H1 (cell line): ENCODE data around the gene TBC1D20. TPM values are rescaled to one million over a fixed set of nuclear protein-coding genes. Genes with fewer than 3 reads are reported as not detected.
A peak's percentile ranks its signal among the peaks of the same experiment; 100 is the strongest.

ENCODE experiments used
- CTCF ChIA-PET: fragments of 300-600 bp; sonication (Branson Sonifier 250); formaldehyde crosslinking; loops from one replicate; lab custom pipeline; 2021; ENCODE audit not compliant: partially characterized antibody; lab: Charles Lee
- POLR2A ChIA-PET: fragments of 300-600 bp; sonication (Branson Sonifier 250); formaldehyde crosslinking; loops from one replicate; lab custom pipeline; 2021; ENCODE audit warnings: inconsistent platforms; ENCODE audit not compliant: partially characterized antibody; lab: Charles Lee
- DNase-seq, 2 experiments: peaks; one replicate each; pipeline versions ENCODE4 v3.0.0 to v3.0.0-alpha.2; 2010 to 2022; ENCODE audit warnings: low spot score in 2 of 2, low read depth in 1 of 2, mixed read lengths in 1 of 2
- FAIRE-seq: peaks from 2 replicates; lab custom pipeline; 2011; peaks lifted over from hg19 to GRCh38; lab: Jason Lieb, UNC
- H2AFZ ChIP-seq: 2 replicates; pipeline ENCODE4 v1.8.1; 2012; ENCODE audit warnings: low read length, inconsistent platforms
- H2AK5ac ChIP-seq: 2 replicates; pipeline ENCODE4 v1.6.1; 2013; ENCODE audit warnings: low read depth, low read length
- H2BK120ac ChIP-seq: replicated peaks from 2 replicates; pipeline ENCODE3; 2013; ENCODE audit warnings: low read depth, low read length, inconsistent platforms
- H2BK12ac ChIP-seq: 2 replicates; pipeline ENCODE4 v1.6.1; 2013; ENCODE audit warnings: low read depth, low read length
- H2BK15ac ChIP-seq: 2 replicates; pipeline ENCODE4 v1.6.1; 2013; ENCODE audit warnings: low read length
- H2BK20ac ChIP-seq: 2 replicates; pipeline ENCODE4 v1.6.1; 2013; ENCODE audit warnings: low read length
- H2BK5ac ChIP-seq: 2 replicates; pipeline ENCODE4 v1.6.1; 2013; ENCODE audit warnings: low read depth, low read length
- H3K14ac ChIP-seq: 2 replicates; pipeline ENCODE4 v1.6.1; 2013; ENCODE audit warnings: inconsistent platforms; ENCODE audit not compliant: insufficient read length
- H3K18ac ChIP-seq: 2 replicates; pipeline ENCODE4 v1.6.1; 2013; ENCODE audit warnings: low read length; ENCODE audit errors: extremely low read depth
- H3K23ac ChIP-seq: 2 replicates; pipeline ENCODE4 v1.6.1; 2013; ENCODE audit warnings: inconsistent platforms; ENCODE audit not compliant: insufficient read length
- H3K23me2 ChIP-seq: 2 replicates; pipeline ENCODE4 v1.6.1; 2013; ENCODE audit warnings: low read depth, low read length
- H3K27ac ChIP-seq: 2 replicates; pipeline ENCODE4 v1.6.1; 2011; ENCODE audit warnings: low read depth, low read length, inconsistent platforms
- H3K27me3 ChIP-seq, 4 experiments: replicated peaks in 1 of 4; 1 replicate in 1 of 4; 2 replicates in 3 of 4; pipeline versions ENCODE4 v1.6.1 to v1.8.1; 2011 to 2013; ENCODE audit warnings: low read length in 3 of 4, mild to moderate bottlenecking in 3 of 4, inconsistent platforms in 2 of 4, mixed read lengths in 2 of 4, moderate library complexity in 1 of 4; ENCODE audit not compliant: control insufficient read depth in 3 of 4, insufficient read depth in 3 of 4; ENCODE audit errors: extremely low read depth in 1 of 4
- H3K36me3 ChIP-seq, 4 experiments: 2 replicates each; pipeline versions ENCODE4 v1.6.1 to v1.8.1; 2011 to 2013; ENCODE audit warnings: mild to moderate bottlenecking in 4 of 4, low read length in 3 of 4, moderate library complexity in 2 of 4, control low read depth in 1 of 4, inconsistent platforms in 1 of 4; ENCODE audit not compliant: insufficient read depth in 4 of 4, control insufficient read depth in 2 of 4
- H3K4ac ChIP-seq: replicated peaks from 2 replicates; pipeline ENCODE3; 2013; ENCODE audit warnings: low read length, low read depth, mixed read lengths, inconsistent platforms; ENCODE audit not compliant: insufficient read length
- H3K4me1 ChIP-seq, 4 experiments: replicated peaks in 1 of 4; 1 replicate in 1 of 4; 2 replicates in 3 of 4; pipeline versions ENCODE4 v1.6.1 to v1.8.1; 2011 to 2013; ENCODE audit warnings: low read length in 3 of 4, inconsistent platforms in 2 of 4, mixed read lengths in 1 of 4; ENCODE audit not compliant: insufficient read depth in 4 of 4, control insufficient read depth in 3 of 4
- H3K4me2 ChIP-seq, 2 experiments: 2 replicates each; pipeline versions ENCODE4 v1.6.1 to v1.8.1; 2011 to 2013; ENCODE audit warnings: low read depth in 2 of 2, low read length in 2 of 2, control low read depth in 1 of 2, inconsistent platforms in 1 of 2, mild to moderate bottlenecking in 1 of 2; ENCODE audit not compliant: insufficient read depth in 1 of 2
- H3K4me3 ChIP-seq, 4 experiments: fragments of 200-600, 300-600 bp in 1 of 4; sonication (generic), shearing (Covaris generic), sonication (Bioruptor Twin) in 1 of 4; 2 replicates each; pipeline versions ENCODE4 v1.5.1 to v1.8.1; 2011 to 2016; ENCODE audit warnings: low read length in 4 of 4, low read depth in 3 of 4, control low read depth in 2 of 4, inconsistent platforms in 2 of 4, mild to moderate bottlenecking in 2 of 4, mixed read lengths in 1 of 4, moderate library complexity in 1 of 4; ENCODE audit not compliant: insufficient read depth in 2 of 4; ENCODE audit errors: extremely low read depth in 1 of 4
- H3K56ac ChIP-seq: replicated peaks from 2 replicates; pipeline ENCODE3; 2013; ENCODE audit warnings: low read depth, mild to moderate bottlenecking, mixed read lengths, low read length, inconsistent platforms; ENCODE audit not compliant: insufficient read length
- H3K79me1 ChIP-seq: 2 replicates; pipeline ENCODE4 v1.6.1; 2013; ENCODE audit warnings: low read depth, low read length, control low read depth
- H3K79me2 ChIP-seq, 2 experiments: 2 replicates each; pipeline versions ENCODE4 v1.6.1 to v1.8.1; 2012 to 2013; ENCODE audit warnings: low read length in 2 of 2, mild to moderate bottlenecking in 2 of 2, inconsistent platforms in 1 of 2; ENCODE audit not compliant: insufficient read depth in 2 of 2, control insufficient read depth in 1 of 2
- H3K9ac ChIP-seq, 4 experiments: replicated peaks in 1 of 4; 1 replicate in 1 of 4; 2 replicates in 3 of 4; pipeline versions ENCODE4 v1.6.1 to v1.8.1; 2011 to 2013; ENCODE audit warnings: low read depth in 3 of 4, low read length in 3 of 4, control low read depth in 2 of 4, mild to moderate bottlenecking in 2 of 4, moderate library complexity in 2 of 4, inconsistent platforms in 1 of 4; ENCODE audit errors: extremely low read depth in 1 of 4
- H3K9me3 ChIP-seq, 2 experiments: 2 replicates each; pipeline versions ENCODE4 v1.6.1 to v1.8.1; 2012 to 2013; ENCODE audit warnings: mild to moderate bottlenecking in 2 of 2, moderate library complexity in 2 of 2, control low read depth in 1 of 2, inconsistent platforms in 1 of 2, low read depth in 1 of 2, low read length in 1 of 2, mixed read lengths in 1 of 2; ENCODE audit not compliant: insufficient read depth in 2 of 2
- H4K20me1 ChIP-seq, 2 experiments: replicated peaks in 1 of 2; 2 replicates each; pipeline versions ENCODE3 to v1.8.1; 2011 to 2013; ENCODE audit warnings: inconsistent platforms in 2 of 2, low read length in 2 of 2, mild to moderate bottlenecking in 1 of 2; ENCODE audit not compliant: insufficient read depth in 2 of 2, control insufficient read depth in 1 of 2
- H4K5ac ChIP-seq: 2 replicates; pipeline ENCODE4 v1.6.1; 2013; ENCODE audit warnings: low read length, low read depth, mixed read lengths, inconsistent platforms; ENCODE audit not compliant: insufficient read length
- H4K8ac ChIP-seq: 2 replicates; pipeline ENCODE4 v1.8.0; 2013; ENCODE audit warnings: mild to moderate bottlenecking, moderate library complexity, low read length, inconsistent platforms; ENCODE audit not compliant: insufficient read depth; ENCODE audit errors: extremely low read depth
- H4K91ac ChIP-seq: replicated peaks from 2 replicates; pipeline ENCODE3; 2013; ENCODE audit warnings: low read length, mixed read lengths, inconsistent platforms; ENCODE audit not compliant: insufficient read length
- ASH2L ChIP-seq: fragments of 200-600, 300-600 bp; sonication (generic); IDR thresholded peaks from one replicate; pipeline ENCODE4 v1.7.1; 2017; ENCODE audit warnings: low read length
- CEBPB ChIP-seq: IDR thresholded peaks from 2 replicates; pipeline ENCODE4 v1.6.1; 2012; ENCODE audit warnings: low read depth, low read length
- CTBP2 ChIP-seq: IDR thresholded peaks from 2 replicates; pipeline ENCODE4 v1.7.0; 2011; ENCODE audit warnings: borderline replicate concordance, mild to moderate bottlenecking, moderate library complexity, mixed read lengths, low read length; ENCODE audit not compliant: insufficient read depth, insufficient read length
- FOSL1 ChIP-seq: IDR thresholded peaks from 2 replicates; pipeline ENCODE4 v1.6.1; 2011; ENCODE audit warnings: mild to moderate bottlenecking, low read depth, low read length, moderate library complexity; ENCODE audit not compliant: insufficient read depth
- HDAC2 ChIP-seq, 2 experiments: fragments of 300-600 bp in 1 of 2; sonication (generic) in 1 of 2; IDR thresholded peaks; 2 replicates each; pipeline ENCODE4 v1.6.1; 2011 to 2012; ENCODE audit warnings: low read depth in 2 of 2, low read length in 2 of 2, mild to moderate bottlenecking in 2 of 2, moderate library complexity in 2 of 2, borderline replicate concordance in 1 of 2, inconsistent platforms in 1 of 2
- POLR2A ChIP-seq, 2 experiments: IDR thresholded peaks; 1 replicate in 1 of 2; 2 replicates in 1 of 2; pipeline ENCODE4 v1.6.1; 2011; ENCODE audit warnings: low read depth in 2 of 2, low read length in 2 of 2, mild to moderate bottlenecking in 2 of 2; ENCODE audit errors: control extremely low read depth in 1 of 2
- SUZ12 ChIP-seq: fragments of 200-600 bp; sonication (generic); IDR thresholded peaks from 2 replicates; pipeline ENCODE4 v1.6.1; 2012; ENCODE audit warnings: mild to moderate bottlenecking, inconsistent platforms, low read length, moderate library complexity, mixed read lengths
- TCF12 ChIP-seq: IDR thresholded peaks from 2 replicates; pipeline ENCODE4 v1.6.1; 2011; ENCODE audit warnings: low read depth, mild to moderate bottlenecking, low read length
- USF2 ChIP-seq: IDR thresholded peaks from 2 replicates; pipeline ENCODE4 v1.6.1; 2011; ENCODE audit warnings: low read length, improper control_type of control experiment
- WGBS, 2 experiments: shearing (Covaris generic) in 1 of 2; methylation state at CpG; one replicate each; pipeline versions ENCODE4 v1.1.6 to v1.1.7; 2013 to 2015; ENCODE audit warnings: low lambda C conversion rate in 2 of 2, mixed read lengths in 2 of 2, inconsistent platforms in 1 of 2, low coverage in 1 of 2, missing lambda C conversion rate in 1 of 2; ENCODE audit not compliant: insufficient replicate concordance in 2 of 2, insufficient coverage in 1 of 2, insufficient read length in 1 of 2; ENCODE audit errors: extremely low coverage in 1 of 2, missing lambda C conversion rate in 1 of 2; 5-methylcytosine and 5-hydroxymethylcytosine counted together
- polyA plus RNA-seq, 7 experiments: library from polyadenylated mRNA; depleted of rRNA in 3 of 7; stranded (reverse) in 5 of 7; unstranded in 2 of 7; fragments of >200 nt in 5 of 7; fragments of 200-250 nt in 2 of 7; gene quantifications; 1 replicate in 5 of 7; 2 replicates in 1 of 7; 4 replicates in 1 of 7; pipeline versions ENCODE4 v1.2.1 to v1.2.3, GENCODE V29; 2011 to 2013; ENCODE audit warnings: missing spikeins in 2 of 7, mixed read lengths in 2 of 7
- total RNA-seq: library from RNA; stranded (reverse); fragmentation: NEBNext Ultra II Directional; extraction: Animal tissue kit (Norgen Biotek cat#: 25700); gene quantifications from 2 replicates; pipeline ENCODE4 v1.2.1, GENCODE V29; 2021

The TBC1D20 gene
- total and polyA plus RNA-seq, 2 of the 8 experiments (the other 6 are each of a cell fraction or from before 2014, with no cell fraction given) = 14.5 to 17.1 TPM

DNA sequence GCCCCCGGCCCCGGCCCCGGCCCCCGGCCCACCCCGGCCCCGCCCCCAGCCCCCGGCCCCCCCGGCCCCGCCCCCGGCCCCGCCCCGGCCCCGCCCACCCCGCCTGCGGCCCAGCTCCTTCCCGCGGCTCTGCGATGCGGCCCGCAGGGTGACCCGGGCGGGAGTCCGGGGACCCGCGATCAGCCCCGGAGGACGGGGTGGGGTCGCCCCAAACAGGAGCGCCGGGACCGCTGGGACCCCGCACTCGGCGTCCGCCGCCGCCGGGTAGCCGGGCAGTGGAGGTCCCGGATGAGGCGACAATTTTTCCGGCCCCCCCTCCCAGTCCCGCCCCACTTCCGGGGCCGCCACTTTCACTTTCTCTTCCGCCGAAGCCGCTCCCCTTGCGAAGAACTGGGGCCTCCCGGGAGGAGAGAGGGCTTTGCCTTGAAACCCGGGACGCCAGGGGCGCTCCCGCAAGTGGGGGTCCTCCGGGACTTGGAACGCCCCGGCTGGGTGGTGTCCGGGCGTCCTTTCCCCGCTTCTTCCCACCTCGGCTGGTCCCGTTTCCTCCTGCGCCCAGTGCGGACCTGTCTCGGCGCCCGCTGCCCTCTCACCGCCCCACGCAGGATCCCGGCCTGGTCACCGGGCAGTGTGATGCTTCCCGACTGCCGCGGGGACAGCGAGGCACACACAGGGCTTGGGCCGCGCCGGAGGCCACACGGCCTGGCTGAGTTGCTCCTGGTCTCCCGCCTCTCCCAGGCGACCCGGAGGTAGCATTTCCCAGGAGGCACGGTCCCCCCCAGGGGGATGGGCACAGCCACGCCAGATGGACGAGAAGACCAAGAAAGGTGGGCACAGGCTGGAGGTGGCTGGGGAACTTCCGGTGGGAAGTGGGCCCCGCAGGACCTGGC is 54.1 kb downstream of the TBC1D20 start, which contains the start of gene RBCK1:
Gene RBCK1 (plus strand): TSS at position 347 of the 890 bp plus-strand sequence. CDS start 459 bp downstream, at position 806.
- H3K9ac ChIP-seq = peak within 1 kb of the TSS; percentile 58 to 89 (median 76)
- H2BK12ac ChIP-seq = peak within 1 kb of the TSS; percentile 39; the same call in 1 of the 2 replicates
- H3K9me3 ChIP-seq = peaks cover 0 to 8% of the 10 kb centered on the region in 2 experiments; a peak in 3 of 4 replicates
- H3K27me3 ChIP-seq = no peaks in the 10 kb centered on the region
- peak within 1 kb of the TSS; percentile 94 for H2BK5ac ChIP-seq
- peak within 1 kb of the TSS; percentile 81 for H4K5ac ChIP-seq
- peak within 1 kb of the TSS; percentile 96 for H3K18ac ChIP-seq
- peak within 1 kb of the TSS; percentile 13; the same call in 1 of the 2 replicates for H2BK20ac ChIP-seq
- peaks cover 13% of the 10 kb centered on the region for H3K23me2 ChIP-seq
- CTCF ChIA-PET = interaction anchor here (0.8 to 2.6 kb wide), 9 partner anchors 12 to 71 kb away, joined by 3 to 11 read pairs (median 5); partner anchors contain the start of gene TRIB3
- H3K4me2 ChIP-seq = peak within 1 kb of the TSS; percentile 87 to 98
- H2AFZ ChIP-seq = peak within 1 kb of the TSS; percentile 36
- H4K91ac ChIP-seq = peak within 1 kb of the TSS; percentile 47
- H2AK5ac ChIP-seq = no peak within 1 kb of the TSS
- peak within 1 kb of the TSS; percentile 89 to 100 (median 98) for H3K4me3 ChIP-seq
- POLR2A ChIA-PET = interaction anchor here (0.6 to 2.6 kb wide), 24 partner anchors 10 to 342 kb away, joined by 3 to 31 read pairs (median 4); partner anchors contain the start of genes CSNK2A1, SOX12 and TRIB3
- H3K79me2 ChIP-seq = peaks cover 0 to 37% of the 10 kb centered on the region in 2 experiments; a peak in 2 of 4 replicates
- DNase-seq (peak in 1 of 2 experiments; percentile 87), FAIRE-seq (no peak)
- H3K23ac ChIP-seq = no peak within 1 kb of the TSS
- peak within 1 kb of the TSS; percentile 91 for H4K8ac ChIP-seq
- peak within 1 kb of the TSS; percentile 73 for H3K14ac ChIP-seq
- H2BK15ac ChIP-seq = peak within 1 kb of the TSS; percentile 97; the same call in 1 of the 2 replicates
- H3K36me3 ChIP-seq = peaks cover 0 to 21% (median 9%) of the 10 kb centered on the region in 4 experiments; a peak in 6 of 8 replicates
- H4K20me1 ChIP-seq = peaks cover 0 to 4% of the 10 kb centered on the region in 2 experiments
- H2BK120ac ChIP-seq = no peak within 1 kb of the TSS
- H3K4ac ChIP-seq = peak within 1 kb of the TSS; percentile 96
- H3K27ac ChIP-seq = peak within 1 kb of the TSS; percentile 45; the same call in 1 of the 2 replicates
- 1% methylated on average over 26 of the region's 87 CpGs; no CpG with 5 or more reads in 1 of the 2 experiments for WGBS, 2 experiments
- H3K79me1 ChIP-seq = peaks cover 12% of the 10 kb centered on the region
- H3K56ac ChIP-seq = peak within 1 kb of the TSS; percentile 90
- H3K4me1 ChIP-seq = peaks cover 0 to 10% (median 6%) of the 10 kb centered on the region in 4 experiments; a peak in 5 of 7 replicates
- no peak for TF ChIP-seq CTBP2
- TF ChIP-seq USF2 = no peak
- TF ChIP-seq SUZ12 = no peak
- TF ChIP-seq POLR2A (IDR thresholded peaks at IDR 0.05; ENCODE audit: control extremely low read depth in 1 of 2, low read depth in 2 of 2, low read length in 2 of 2) = peak; percentile 22 to 61; a peak in 1 of 3 replicates
- no peak for TF ChIP-seq FOSL1
- no peak for TF ChIP-seq TCF12
- TF ChIP-seq HDAC2 (IDR thresholded peaks at IDR 0.05; ENCODE audit: borderline replicate concordance in 1 of 2, low read depth in 2 of 2, low read length in 2 of 2) = peak; percentile 35 to 69; a peak in 2 of 4 replicates
- no peak for TF ChIP-seq CEBPB
- peak; percentile 72 for TF ChIP-seq ASH2L
